GM18867 (cell line): Measurements from ENCODE around the gene HOXA10.

ENCODE experiments used
- ATAC-seq: cut with Tn5 transposase; IDR thresholded peaks from one replicate; pipeline ENCODE4 v1.9.1; 2021; ENCODE audit warnings: mild to moderate bottlenecking, moderate library complexity; ENCODE audit not compliant: unreplicated experiment

The HOXA10 gene

DNA sequence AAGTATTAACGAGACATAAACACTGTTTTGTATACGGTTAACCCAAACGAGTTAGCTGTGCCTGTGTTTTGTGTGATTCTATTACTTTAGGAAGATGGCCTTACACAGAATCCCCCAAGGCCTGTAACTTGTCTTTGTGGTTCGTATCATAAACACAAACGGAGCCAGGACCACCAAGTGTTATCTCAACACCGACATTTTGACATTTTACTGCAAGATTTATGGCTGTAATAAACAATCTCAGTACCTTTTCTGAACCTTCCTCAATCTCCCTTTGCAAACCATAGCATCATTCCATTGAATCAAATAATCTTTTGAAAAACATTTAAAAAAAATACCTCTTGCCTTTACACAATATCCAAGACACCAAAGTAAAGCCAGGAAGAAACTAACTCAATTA, 41.1 kb downstream of the HOXA10 start:
- ATAC-seq, result no peak

DNA sequence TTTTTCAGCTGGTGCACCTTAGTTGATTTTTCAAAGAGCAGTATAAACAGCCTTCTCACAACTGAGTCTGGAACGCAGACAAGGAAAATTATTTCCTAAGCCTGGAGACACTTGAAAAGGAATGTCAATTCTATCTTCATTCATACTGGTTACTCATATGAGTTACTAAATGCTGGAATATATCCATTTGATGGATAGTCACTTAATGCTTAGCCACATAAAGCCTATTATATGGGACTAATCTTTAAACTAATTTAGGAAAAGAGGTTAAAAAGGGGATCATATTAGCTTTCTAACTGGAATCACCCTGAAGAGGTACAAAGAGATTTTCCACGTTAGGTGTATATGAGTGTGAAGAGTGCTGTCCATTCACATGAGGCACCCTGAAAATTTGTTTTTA, 41.9 kb downstream of the HOXA10 start:
- no peak for ATAC-seq

- ATAC-seq, result no peak
Observed at GRCh38 chr7:27131390-27131819, 42.7 kb downstream of the HOXA10 start.

DNA sequence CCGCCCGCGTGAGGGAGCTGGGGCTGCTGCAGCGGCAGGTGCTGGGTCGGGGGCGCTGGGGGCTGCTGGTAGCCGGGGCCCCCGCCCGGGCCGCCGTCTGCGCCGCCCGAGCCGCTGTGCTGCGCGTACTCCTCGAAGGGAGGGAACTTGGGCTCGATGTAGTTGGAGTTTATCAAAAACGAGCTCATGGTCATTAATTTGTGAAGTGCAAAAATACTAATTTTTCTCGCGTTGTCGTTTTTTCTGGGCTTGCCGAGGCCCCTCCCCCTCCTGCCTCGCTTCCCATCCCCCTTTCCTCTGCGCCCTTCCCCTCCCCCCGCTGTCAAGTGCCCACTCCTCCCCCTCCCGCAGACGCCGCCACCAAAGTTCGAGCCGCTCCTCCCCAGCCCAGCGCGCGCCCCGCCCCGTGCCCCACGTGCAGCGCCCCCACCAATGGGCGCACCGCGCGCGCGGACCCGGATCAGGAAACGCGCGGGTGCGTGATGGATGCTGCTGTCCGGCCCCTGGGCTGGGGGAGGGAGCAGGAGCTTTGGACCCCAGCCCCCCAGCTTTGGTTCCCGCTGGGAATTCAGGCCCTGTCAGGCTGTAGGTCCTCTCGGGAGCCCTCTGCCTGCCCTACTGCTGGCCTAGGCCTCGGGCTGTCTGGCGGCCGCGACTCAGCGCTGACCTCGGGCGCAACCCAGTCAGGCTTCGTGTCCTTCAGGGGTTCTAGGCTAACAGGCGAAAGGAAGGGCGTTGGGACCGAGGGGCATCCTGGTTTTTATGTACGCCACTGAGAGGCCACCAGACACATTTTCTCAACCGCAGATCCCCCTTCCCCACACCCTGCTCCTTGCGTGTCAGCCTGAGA, 43.4 kb downstream of the HOXA10 start, which contains the start of gene HOXA4:
TSS of gene HOXA4 (minus strand) at position 218 of the 850 bp plus-strand sequence. CDS start at position 194, 24 bp downstream.
- no peak for ATAC-seq

- no peak for ATAC-seq
Observed at GRCh38 chr7:27129729-27130539, 44.2 kb downstream of the HOXA10 start.

GRCh38 chr7:27128776-27129728, 45.1 kb downstream of the HOXA10 start:
- no peak for ATAC-seq

DNA sequence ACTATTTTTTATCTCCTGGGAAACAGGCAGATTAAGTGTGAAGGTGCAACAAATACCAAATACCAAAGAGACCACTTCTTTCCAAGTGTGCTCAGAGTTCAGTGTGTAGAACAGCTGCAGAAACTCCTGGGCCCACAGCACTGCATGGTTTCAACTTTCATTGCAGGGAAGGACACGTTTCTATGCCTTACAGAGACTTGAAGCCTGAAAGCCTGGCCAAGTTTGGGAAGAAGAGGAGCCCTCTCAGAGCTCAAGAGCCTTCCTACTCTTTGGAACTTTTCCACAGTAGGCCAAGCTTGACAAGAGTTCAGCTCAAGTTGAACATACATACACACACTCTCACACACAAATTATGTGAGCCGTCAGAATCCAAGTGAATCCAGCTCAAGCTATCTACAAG, 46.1 kb downstream of the HOXA10 start:
- no peak for ATAC-seq

- ATAC-seq, result no peak
Observed at GRCh38 chr7:27126596-27127327, 47.4 kb downstream of the HOXA10 start.

GRCh38 chr7:27125986-27126394, 48.1 kb downstream of the HOXA10 start:
- ATAC-seq, result no peak

DNA sequence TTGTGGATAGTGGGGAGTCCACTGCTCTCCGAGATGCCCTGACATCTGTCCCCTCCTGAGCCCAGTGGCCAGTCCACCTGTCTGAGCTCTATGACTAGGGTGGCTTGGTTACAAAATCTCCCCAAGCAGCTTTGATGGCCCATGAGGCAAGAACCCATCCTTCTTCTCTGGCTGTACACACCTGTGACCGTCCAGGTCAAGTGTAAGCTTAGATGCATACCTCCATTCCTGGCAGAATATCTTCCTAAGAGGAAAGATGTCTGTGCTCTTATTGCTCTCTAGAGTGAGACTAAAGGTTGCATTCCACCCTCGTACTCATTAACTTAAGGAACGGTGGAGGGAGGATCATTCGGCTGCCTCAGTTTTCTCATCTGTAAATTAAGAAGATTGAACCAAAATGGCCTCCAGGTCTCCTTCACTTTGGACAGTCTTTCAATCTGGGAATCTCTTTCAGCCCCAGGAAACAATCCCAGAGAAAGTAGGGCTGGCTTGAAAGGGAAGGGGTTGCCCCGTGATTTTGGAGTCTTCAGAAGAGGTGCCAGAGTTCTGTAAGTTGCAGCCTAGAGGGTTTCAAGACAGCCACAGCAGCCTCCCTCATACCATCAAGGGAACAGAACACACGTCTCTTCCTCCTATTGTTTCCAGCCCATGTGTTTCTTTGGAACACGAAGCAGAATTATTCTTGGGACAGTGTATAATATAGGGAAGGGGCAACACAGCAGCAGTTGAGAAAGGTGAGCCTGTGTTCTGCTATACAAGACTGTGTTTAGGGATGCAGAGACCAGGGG, 49.0 kb downstream of the HOXA10 start:
- ATAC-seq, result no peak

- ATAC-seq, result no peak
Observed at GRCh38 chr7:27124096-27124901, 49.8 kb downstream of the HOXA10 start.

DNA sequence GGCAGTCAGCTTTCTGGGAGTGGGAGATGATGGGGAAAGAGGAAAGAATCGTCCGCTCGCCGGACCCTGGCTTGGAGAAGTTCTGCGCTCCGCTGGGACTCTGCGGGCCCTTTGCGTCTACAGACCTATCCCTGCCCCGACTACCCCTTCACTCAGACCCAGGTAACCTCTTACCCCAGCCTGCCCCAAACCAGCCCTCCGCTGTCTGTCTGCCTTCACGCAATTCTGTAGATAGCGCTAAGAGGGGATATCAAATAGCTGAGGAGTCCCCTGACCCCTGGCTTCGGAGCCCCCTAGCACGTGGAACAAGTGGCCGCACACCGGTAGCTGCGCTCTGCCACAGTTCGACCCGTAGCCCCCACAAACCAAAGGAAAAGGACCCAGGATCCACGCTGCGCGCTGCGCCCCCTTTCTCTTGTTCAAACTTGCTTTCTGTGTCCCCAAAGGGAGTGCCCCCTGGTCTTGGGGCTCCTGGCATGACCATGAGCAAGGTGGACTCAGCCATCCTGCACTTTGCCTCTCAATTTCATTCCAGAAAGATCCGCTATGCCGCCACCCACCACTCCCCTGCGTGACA, 50.6 kb downstream of the HOXA10 start:
- no peak for ATAC-seq

DNA sequence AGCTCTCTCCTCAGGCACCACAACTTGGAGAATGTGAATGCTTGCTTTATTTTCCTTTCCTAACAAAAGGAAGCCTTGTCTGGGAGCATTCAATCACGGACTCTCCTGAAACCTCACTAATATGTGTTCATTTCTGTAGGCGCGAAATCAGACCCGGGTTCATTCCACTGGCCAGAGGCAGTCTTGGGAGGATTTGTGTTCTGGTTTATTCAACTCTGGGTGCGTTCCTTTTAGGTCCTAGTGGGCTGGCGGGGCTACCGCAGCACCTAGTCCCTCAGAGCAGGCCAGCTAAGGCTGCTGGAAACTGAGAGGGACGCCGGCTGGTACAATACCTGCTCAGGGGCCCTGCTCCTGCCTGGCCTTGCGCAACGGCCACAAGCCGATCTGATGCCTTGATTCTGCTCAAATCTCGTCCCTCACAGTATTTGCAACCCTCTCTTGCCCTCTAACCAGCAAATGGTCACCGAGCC, 51.1 kb downstream of the HOXA10 start:
- no peak for ATAC-seq

DNA sequence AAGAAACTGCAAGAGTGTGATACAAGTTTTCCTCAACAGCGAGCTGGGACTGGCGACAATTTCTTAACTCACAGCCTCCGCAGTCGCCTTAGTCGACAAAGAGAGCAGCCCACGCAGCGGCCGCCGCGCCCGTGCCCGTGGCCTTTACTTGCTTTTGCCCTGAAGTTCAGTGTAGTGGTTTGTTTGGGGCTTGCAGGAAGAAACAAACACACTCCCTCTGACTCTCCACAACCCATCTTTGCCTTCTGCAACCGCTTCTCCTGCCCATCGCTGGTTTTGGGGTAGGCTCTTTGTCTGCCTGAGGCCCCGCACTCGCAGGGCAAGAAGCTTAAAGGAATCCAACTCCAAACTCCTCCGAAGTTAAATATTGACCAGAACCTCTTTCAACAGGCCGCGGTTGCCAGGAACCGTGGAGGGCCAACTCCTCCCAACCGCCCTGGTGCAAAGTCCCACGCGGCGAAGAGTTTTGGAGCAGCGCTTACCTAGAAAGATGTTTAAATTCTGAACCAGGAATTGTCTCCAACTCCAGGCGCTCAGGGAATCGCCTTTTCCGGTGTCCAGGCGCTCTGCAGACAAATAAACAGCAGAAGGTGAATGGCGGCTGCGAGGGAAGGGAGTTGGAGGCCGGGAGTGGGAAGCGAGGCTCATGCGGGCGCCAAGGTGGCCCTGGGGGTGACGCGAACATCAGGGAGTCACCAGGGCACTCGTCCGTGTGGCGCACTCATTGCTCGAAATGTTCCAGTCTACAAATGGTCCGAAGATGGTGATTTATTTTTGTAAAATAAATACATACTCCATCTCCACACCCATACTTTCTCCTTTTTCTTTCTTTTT, 51.8 kb downstream of the HOXA10 start:
- ATAC-seq, result no peak

DNA sequence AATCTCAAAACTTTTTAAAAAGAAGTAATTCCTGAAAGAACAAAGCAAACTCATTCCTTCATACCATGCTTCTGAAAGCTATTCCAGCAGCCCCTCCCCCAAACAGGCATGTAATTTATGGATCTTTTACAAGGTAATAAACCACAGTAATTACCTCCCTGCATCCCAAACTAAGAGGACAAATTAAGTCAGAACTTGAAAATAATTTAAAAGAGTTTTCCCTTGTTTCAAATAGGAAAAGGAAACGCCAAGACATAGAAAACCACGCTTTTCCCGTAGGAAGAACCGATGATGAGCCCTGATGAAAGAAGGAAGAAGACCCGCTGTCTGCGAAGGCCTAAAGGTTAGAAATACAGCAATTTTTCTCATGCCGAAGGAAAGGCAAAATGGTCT, 52.4 kb downstream of the HOXA10 start:
- ATAC-seq, result no peak
